Sigmoid colon (tissue), 4 donors: ENCODE data around the gene NRM.

ENCODE experiments used
- CTCF ChIP-seq, 4 experiments: fragments of 450-650 bp in 3 of 4; fragments of 200-600 bp in 1 of 4; IDR thresholded peaks; one replicate each; pipeline ENCODE4 v1.5.1; 2016 to 2019; ENCODE audit warnings: antibody characterized with exemption in 4 of 4, mild to moderate bottlenecking in 3 of 4, moderate library complexity in 2 of 4
- EP300 ChIP-seq, 4 donors: sonication (generic); formaldehyde crosslinking; IDR thresholded peaks; one replicate each; pipeline ENCODE4 v1.6.1; 2017; ENCODE audit warnings: antibody characterized with exemption in 4 of 4
- POLR2A ChIP-seq, 2 donors: fragments of 450-650 bp; IDR thresholded peaks; one replicate each; pipeline ENCODE4 v1.6.1; 2016; ENCODE audit warnings: antibody characterized with exemption in 2 of 2, mild to moderate bottlenecking in 2 of 2, moderate library complexity in 2 of 2
- POLR2AphosphoS5 ChIP-seq, 4 donors: sonication (generic); formaldehyde crosslinking; IDR thresholded peaks; one replicate each; pipeline ENCODE4 v1.6.1; 2017; ENCODE audit warnings: antibody characterized with exemption in 4 of 4

- TF ChIP-seq CTCF (IDR thresholded peaks at IDR 0.05) (no peak), POLR2A (IDR thresholded peaks at IDR 0.05) (no peak), POLR2AphosphoS5 (IDR thresholded peaks at IDR 0.05) (no peak), EP300 (IDR thresholded peaks at IDR 0.05) (no peak)
These were observed 1.5 kb downstream of the NRM start for GRCh38 chr6:30689022-30689865.
